DMS53 treated with DMSO at 0.1 percent for 48 hours (cell line): ENCODE measurements around the gene FGFR4.

Experiments
- DNase-seq: peaks from one replicate; lab custom pipeline; 2025; ENCODE audit not compliant: unreplicated experiment; lab: John Stamatoyannopoulos, UW

Gene FGFR4

DNA sequence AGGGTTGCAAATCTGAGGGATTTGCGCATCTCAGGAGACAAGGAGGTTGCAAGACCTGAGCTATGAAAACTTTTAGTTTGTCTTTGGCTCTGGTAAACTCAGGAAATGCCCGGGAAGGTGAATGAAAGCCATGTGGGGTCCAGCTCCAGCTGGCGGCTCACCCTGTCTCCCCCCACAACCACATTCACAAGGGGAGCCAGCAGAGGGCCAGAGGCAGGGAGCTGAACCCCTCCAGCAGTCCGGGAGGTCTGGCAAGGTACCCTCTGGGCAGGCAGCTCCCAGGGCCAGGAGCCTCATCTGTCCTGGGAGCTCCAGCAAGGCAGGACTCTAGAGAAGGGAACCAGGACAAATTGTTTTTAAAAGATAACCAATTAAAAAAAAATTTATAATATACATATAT is 2.5 kb upstream of the FGFR4 start:
- DNase-seq = no peak

DNA sequence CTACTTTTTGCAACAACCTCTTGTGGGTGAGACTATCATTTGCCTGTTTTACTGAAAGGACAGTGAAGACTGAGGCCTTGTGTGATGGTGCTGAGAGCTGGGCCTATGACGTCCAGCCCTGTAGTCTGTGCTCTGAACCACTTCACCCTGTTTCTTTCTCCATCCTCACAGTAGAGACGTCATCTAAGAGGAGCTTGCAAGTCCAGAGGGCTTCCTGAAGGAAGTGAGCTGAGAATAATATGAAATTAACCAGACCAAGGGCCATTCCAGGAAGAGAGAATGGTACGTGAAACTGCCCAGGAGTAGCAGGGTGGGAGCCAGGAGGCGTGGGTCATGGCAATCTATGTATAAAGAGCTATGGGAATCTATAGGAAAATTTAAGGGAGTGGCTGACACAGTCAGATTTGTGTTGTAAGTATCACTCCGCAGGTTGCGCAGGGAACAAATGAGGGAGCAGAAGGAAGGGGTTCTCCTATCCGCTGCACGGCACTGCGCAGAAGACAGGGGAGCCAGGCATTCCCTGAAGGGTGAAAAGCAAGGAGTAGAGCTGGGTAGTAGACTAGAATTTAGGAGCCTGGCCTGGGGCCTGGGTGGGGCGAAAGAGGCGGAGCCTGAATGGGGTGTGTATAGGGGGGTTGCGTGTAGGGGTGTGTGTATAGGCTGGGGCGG is 596 bp upstream of the FGFR4 start:
- DNase-seq = no peak

DNA sequence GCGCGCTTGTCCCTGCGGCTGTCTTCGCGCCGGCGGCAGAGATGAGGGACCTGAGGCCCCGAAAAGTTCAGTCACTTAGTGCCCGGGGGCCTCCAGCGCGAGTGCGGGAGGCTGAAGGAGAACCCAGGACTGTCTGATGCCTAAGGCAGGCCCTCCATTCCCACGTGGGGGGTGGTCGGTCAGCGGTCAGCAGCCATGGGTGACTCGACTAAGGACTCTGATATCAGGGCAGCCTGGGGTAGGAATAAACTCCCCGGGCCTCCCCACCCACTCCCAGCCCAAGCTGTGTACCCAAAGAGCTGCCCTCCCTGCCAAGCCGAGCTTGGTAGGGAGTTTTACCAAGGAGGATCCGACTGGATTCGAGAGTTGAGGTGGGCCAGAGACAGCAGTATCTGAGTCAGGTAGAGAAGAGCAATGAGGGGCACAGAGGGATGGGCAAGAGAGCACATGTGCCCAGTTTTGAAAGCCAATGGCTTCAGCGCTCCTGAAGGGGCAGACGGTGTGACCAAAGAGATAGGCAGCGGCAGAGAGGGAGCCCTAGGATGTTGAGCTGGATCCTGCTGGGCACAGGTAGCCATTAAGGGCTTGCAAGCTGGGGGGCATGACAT is 787 bp downstream of the FGFR4 start:
- peak; percentile 17 for DNase-seq

DNA sequence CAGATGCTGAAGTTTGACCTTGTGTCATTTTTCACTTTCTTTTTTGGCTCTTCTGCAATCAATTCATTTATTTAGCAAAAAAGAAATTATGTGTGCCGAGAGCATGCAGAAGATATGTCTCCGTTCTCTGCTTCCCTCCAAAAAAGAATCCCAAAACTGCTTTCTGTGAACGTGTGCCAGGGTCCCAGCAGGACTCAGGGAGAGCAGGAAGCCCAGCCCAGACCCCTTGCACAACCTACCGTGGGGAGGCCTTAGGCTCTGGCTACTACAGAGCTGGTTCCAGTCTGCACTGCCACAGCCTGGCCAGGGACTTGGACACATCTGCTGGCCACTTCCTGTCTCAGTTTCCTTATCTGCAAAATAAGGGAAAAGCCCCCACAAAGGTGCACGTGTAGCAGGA is 2.4 kb downstream of the FGFR4 start:
- DNase-seq = no peak

DNA sequence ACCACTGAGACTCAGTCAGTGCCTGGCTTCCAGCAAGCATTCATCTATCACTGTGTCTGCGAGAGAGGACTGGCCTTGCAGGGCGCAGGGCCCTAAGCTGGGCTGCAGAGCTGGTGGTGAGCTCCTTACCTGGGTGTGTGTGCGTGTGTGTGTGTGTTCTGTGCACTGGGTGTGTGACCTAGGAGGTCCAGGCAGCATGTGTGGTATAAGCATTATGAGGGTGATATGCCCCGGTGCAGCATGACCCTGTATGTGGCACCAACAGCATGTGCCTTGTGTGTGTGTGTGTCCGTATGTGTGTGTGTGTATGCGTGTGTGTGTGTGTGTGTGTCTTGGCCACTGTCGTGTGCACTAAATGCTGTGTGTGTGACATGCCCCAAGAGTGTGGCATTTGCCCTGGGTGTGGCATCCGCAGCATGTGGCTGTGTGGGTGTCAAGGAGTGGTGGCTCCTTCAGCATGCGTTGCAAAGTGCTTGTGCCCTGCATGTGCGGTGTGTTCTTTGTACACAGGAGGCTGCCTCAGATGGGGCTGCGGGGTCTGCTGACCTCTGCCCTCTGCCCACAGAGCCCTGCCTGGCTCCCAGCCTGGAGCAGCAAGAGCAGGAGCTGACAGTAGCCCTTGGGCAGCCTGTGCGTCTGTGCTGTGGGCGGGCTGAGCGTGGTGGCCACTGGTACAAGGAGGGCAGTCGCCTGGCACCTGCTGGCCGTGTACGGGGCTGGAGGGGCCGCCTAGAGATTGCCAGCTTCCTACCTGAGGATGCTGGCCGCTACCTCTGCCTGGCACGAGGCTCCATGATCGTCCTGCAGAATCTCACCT is 3.3 kb downstream of the FGFR4 start:
- no peak for DNase-seq

DNA sequence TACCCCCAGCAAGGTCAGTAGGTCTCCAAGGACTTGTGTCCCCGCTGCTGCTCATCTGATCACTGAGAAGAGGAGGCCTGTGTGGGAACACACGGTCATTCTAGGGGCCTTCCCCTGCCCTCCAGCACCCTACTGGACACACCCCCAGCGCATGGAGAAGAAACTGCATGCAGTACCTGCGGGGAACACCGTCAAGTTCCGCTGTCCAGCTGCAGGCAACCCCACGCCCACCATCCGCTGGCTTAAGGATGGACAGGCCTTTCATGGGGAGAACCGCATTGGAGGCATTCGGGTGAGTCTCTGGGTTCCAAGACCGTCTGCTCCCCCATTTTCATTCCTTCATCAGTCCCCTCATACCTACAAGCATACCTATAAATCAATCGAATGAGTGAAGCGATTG is 4.1 kb downstream of the FGFR4 start:
- DNase-seq = no peak

DNA sequence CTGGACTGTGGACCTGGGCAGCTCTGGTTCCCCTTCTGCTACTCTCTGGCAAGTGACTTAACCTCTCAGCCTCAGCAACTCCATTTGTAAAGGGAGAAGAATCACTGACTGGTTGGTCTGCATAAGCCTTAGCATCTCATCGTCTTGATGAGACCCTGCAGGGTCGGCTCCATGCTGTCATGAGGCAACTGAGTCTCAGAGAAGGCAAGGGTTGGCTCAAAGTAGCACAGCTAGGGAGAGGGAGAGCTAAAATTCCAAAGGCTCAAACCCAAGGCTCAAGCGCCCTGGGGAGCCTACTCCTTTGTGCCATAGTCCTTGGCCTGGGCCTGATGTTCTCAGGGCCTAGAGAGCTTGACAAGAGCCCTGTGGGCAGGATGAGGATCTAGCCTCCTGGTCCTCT is 4.5 kb downstream of the FGFR4 start:
- DNase-seq = no peak

DNA sequence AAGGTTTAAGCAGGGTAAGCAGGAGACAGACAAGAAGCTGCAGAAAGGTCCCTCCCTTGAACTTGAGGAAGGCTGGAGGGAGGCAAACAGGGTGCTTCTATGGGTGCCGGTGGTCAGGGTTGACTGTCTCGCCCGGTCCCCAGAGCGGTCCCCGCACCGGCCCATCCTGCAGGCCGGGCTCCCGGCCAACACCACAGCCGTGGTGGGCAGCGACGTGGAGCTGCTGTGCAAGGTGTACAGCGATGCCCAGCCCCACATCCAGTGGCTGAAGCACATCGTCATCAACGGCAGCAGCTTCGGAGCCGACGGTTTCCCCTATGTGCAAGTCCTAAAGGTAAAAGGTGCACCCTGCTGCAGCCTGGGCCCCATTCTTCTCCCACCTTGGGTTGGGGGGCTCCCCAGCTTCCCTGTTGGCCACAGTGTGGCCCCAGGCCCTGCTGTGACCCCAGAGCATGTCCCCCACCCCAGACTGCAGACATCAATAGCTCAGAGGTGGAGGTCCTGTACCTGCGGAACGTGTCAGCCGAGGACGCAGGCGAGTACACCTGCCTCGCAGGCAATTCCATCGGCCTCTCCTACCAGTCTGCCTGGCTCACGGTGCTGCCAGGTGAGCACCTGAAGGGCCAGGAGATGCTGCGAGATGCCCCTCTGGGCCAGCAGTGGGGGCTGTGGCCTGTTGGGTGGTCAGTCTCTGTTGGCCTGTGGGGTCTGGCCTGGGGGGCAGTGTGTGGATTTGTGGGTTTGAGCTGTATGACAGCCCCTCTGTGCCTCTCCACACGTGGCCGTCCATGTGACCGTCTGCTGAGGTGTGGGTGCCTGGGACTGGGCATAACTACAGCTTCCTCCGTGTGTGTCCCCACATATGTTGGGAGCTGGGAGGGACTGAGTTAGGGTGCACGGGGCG is 5.7 kb downstream of the FGFR4 start:
- no peak for DNase-seq

DNA sequence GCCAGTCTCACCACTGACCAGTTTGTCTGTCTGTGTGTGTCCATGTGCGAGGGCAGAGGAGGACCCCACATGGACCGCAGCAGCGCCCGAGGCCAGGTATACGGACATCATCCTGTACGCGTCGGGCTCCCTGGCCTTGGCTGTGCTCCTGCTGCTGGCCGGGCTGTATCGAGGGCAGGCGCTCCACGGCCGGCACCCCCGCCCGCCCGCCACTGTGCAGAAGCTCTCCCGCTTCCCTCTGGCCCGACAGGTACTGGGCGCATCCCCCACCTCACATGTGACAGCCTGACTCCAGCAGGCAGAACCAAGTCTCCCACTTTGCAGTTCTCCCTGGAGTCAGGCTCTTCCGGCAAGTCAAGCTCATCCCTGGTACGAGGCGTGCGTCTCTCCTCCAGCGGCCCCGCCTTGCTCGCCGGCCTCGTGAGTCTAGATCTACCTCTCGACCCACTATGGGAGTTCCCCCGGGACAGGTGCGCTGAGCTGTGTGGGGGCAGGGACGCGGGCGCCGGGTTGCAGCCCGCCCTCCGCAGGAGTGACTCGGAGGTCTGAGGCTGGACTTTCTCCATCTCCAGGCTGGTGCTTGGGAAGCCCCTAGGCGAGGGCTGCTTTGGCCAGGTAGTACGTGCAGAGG is 6.5 kb downstream of the FGFR4 start:
- DNase-seq = no peak

DNA sequence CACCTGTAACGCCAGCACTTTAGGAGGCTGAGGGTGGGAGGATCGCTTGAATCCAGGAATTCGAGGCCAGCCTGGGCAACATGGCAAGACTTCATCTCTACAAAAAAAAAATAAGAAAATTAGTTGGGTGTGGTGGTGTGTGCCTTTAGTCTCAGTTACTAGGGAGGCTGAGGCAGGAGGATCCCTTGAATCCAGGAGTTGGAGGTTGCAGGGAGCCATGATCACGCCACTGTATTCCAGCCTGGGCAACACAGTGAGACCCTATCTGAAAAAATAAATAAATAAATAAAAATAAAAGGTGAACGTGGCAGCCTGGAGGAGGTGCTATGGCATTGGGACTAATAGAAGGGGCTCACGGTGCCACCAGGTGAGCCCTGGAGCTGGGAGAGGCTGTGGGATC is 7.1 kb downstream of the FGFR4 start:
- no peak for DNase-seq

DNA sequence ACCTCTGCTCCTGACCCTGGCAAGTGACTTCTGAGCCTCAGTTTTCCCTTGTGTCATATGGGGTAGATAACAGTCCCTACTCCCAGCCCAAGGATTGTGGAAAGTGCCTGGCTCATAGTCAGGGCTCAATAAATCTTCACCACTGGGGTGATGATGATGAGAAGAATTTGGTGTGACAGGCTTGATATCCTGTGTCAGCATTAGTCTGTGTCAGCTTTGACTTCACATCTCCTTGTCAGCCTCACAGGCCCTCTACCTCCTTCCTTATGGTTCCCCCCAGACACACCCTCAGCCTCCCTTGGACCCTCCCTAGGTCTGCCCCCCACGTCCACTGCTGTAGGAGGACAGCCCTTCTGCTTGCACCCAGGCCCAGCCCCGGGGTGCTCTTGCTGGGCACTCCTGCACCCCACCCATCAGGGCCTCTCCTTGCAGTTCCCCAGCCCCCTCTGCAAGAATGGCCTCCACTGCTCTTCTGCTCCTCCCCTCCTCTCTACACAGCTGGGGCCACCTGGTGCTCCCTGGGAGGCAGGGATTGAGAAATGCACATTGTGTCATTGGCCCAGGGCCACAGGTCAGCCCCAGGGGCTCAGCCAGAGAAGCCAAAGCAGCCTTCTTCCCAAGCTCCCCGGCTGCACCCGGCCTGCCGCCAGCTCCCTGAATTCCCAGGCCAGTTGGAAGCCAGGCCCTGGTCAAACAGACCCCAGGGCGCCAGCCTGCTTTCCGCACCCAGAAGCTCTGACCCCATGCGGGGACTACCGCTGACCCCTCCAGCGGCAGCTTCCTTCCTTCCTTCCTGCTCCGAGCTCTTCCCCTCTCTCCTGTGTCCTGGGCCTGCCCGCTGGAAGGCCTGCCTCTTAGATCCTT is 7.7 kb downstream of the FGFR4 start:
- DNase-seq = no peak

DNA sequence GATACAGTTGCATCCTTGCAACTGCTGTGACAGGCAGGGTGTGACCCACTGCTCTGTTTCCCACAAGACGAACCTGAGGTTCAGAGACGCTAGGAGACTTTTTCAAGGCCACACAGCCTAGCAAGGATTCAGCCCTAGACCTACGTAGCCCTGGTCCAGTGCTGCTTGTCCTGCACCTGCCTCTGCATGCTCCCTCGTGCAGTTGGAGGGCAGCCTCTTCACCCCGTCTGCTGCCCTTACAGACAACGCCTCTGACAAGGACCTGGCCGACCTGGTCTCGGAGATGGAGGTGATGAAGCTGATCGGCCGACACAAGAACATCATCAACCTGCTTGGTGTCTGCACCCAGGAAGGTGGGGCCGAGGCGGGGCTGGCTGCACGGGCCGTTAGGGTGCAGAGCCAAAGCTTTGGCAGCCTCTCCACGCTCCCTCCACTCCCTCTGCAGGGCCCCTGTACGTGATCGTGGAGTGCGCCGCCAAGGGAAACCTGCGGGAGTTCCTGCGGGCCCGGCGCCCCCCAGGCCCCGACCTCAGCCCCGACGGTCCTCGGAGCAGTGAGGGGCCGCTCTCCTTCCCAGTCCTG is 8.5 kb downstream of the FGFR4 start:
- no peak for DNase-seq

DNA sequence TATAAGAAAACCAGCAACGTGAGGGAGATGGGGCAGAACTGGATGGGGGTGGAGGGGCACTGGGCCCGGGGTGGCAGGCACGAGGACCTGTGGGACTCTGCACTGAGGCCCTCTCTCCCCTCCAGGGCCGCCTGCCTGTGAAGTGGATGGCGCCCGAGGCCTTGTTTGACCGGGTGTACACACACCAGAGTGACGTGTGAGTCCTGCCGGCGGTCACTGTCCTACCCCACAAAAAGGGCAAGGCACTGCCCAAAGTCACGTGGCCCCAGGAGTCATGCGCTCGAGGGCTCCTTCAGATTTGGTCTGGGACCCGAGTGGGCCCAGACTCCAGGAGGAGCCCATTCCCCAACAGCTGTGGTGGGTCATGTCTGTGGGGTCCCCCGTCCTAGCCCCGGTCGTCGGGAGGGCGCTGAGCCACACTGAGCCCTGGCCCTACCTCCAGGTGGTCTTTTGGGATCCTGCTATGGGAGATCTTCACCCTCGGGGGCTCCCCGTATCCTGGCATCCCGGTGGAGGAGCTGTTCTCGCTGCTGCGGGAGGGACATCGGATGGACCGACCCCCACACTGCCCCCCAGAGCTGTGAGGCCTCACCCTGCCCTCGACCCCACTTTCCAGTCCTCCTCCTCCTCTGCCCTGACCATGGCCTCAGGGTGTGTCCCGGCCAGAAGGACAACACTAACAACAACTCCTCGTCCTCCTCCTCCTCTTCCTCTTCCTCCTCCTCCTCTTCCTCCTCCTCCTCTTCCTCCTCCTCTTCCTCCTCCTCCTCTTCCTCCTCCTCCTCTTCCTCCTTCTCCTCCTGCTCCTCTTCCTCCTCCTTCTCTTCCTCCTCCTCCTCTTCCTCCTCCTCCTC is 9.7 kb downstream of the FGFR4 start:
- no peak for DNase-seq

DNA sequence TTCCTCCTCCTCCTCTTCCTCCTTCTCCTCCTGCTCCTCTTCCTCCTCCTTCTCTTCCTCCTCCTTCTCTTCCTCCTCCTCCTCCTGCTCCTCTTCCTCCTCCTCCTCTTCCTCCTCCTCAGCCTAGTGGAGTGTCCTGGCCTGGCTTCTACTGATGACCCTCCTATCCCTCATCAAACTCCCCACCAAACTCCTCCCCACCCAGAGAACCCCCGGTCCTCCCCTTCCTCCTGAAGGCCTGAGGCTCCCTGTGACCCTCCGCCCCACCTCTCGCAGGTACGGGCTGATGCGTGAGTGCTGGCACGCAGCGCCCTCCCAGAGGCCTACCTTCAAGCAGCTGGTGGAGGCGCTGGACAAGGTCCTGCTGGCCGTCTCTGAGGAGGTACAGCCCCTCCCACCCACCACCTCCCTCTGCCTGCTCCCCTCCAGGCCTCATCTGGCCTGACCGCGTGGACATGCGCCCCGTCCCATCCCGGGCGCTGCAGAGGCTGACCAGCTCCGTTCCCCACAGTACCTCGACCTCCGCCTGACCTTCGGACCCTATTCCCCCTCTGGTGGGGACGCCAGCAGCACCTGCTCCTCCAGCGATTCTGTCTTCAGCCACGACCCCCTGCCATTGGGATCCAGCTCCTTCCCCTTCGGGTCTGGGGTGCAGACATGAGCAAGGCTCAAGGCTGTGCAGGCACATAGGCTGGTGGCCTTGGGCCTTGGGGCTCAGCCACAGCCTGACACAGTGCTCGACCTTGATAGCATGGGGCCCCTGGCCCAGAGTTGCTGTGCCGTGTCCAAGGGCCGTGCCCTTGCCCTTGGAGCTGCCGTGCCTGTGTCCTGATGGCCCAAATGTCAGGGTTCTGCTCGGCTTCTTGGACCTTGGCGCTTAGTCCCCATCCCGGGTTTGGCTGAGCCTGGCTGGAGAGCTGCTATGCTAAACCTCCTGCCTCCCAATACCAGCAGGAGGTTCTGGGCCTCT is 10.6 kb downstream of the FGFR4 start:
- no peak for DNase-seq

DNA sequence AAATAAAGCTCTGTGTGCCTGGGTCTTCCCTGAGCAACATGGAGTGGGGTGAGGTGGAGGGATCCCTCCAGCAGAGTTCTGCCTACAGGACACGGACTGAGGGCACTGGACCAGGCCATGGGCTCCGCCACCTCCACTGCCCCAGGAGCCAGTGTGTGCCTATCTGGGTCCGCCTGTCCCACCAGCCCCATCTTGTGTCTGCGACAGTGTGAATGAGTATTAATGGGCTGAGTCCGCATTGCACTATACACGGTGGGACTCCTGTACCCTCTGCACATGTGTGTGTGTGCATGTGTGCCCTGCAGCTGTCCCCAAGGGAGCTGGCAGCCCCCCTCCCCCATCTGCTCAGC is 11.4 kb downstream of the FGFR4 start:
- DNase-seq = no peak

DNA sequence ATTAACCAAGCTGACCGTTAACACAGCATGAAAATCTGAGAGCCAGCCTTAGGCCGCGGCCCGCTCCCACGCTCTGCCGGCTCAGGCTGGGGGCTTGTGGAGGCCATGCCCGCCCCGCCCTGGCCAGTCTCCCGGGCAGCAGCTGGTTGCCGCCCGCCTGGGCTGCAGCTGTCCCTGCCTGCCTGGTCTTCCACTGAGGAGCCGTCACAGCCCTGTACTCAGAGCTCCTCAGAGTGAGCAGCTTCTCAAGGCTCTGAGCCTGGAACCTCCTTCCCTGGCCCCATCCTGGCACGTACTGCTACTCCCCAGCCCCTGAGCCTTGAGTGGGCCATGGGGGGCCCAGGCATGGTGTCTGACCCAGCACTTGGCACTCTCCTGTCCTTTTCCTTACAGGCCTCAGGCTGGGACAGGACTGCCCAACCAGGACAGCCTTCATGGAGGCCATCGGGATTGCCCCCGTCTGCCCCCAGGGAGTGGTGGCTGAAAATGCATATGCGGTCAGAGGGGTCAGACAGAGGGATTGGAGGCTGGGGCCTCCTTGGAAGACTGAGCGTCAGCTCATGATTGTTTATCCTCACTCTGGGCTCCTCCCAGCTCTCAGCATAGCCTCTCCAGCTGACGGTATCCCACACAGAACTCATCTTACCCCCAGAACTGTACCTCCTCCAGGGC is 11.9 kb downstream of the FGFR4 start:
- no peak for DNase-seq
